ENCODE results near the gene LRRN3.

- TF ChIP-seq TAF1 (IDR thresholded peaks at IDR 0.05; ENCODE audit: borderline replicate concordance, insufficient read depth, low read length) (no peak), POLR2AphosphoS5 (IDR thresholded peaks at IDR 0.05; ENCODE audit: low read depth, low read length) (no peak), FOXP2 (optimal IDR thresholded peaks at IDR 0.05; ENCODE audit: borderline replicate concordance, extremely low read depth, extremely low read length, insufficient read depth) (no peak), SIN3A (IDR thresholded peaks at IDR 0.05; ENCODE audit: borderline replicate concordance, insufficient read depth, low read length) (no peak)
- TF ChIP-seq, protein P1, sequence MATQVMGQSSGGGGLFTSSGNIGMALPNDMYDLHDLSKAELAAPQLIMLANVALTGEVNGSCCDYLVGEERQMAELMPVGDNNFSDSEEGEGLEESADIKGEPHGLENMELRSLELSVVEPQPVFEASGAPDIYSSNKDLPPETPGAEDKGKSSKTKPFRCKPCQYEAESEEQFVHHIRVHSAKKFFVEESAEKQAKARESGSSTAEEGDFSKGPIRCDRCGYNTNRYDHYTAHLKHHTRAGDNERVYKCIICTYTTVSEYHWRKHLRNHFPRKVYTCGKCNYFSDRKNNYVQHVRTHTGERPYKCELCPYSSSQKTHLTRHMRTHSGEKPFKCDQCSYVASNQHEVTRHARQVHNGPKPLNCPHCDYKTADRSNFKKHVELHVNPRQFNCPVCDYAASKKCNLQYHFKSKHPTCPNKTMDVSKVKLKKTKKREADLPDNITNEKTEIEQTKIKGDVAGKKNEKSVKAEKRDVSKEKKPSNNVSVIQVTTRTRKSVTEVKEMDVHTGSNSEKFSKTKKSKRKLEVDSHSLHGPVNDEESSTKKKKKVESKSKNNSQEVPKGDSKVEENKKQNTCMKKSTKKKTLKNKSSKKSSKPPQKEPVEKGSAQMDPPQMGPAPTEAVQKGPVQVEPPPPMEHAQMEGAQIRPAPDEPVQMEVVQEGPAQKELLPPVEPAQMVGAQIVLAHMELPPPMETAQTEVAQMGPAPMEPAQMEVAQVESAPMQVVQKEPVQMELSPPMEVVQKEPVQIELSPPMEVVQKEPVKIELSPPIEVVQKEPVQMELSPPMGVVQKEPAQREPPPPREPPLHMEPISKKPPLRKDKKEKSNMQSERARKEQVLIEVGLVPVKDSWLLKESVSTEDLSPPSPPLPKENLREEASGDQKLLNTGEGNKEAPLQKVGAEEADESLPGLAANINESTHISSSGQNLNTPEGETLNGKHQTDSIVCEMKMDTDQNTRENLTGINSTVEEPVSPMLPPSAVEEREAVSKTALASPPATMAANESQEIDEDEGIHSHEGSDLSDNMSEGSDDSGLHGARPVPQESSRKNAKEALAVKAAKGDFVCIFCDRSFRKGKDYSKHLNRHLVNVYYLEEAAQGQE (IDR thresholded peaks at IDR 0.05; ENCODE audit: insufficient read depth in 1 of 2, low read depth in 2 of 2, low read length in 2 of 2) = no peak
Observed at GRCh38 chr7:111103678-111104274, 12.8 kb downstream of the LRRN3 start.
